K562 (cell line): Measurements from ENCODE around the gene CPLX4. TPM values are rescaled to one million over a fixed set of nuclear protein-coding genes. Genes with fewer than 3 reads are reported as not detected.

Source experiments
- ATAC-seq: fragments of 200-7000 bp; cut with Tn5 transposase; 3 replicates; pipeline ENCODE4 v1.9.1; 2020; ENCODE audit warnings: moderate library complexity
- BruUV-seq: library from RNA; stranded (reverse); fragments of 400-500 nt; replicated peaks from 2 replicates; lab custom pipeline; 2021; lab: Mats Ljungman, UMichigan
- CTCF ChIA-PET: fragments of 300-600 bp; formaldehyde crosslinking; extraction: SDS; loops from one replicate; lab custom pipeline; 2021; ENCODE audit warnings: low intra/inter-chr PET ratio; lab: Yijun Ruan, JAX
- POLR2A ChIA-PET: fragments of 300-600, 350-650 bp; sonication (Branson Sonifier 250); formaldehyde crosslinking; extraction: SDS; loops from one replicate; lab custom pipeline; 2021; ENCODE audit warnings: antibody characterized with exemption, inconsistent platforms; lab: Yijun Ruan, JAX
- DNase-seq, 4 experiments: peaks; one replicate each; pipeline versions ENCODE4 v3.0.0 to v3.0.0-alpha.2; 2011 to 2018; ENCODE audit warnings: low spot score in 3 of 4, mixed read lengths in 3 of 4; ENCODE audit errors: extremely low read depth in 1 of 4
- FAIRE-seq: peaks from 2 replicates; lab custom pipeline; 2011; peaks lifted over from hg19 to GRCh38; lab: Jason Lieb, UNC
- H2AFZ ChIP-seq: 2 replicates; pipeline ENCODE4 v1.6.0; 2011; ENCODE audit warnings: low read depth, low read length, control low read depth, inconsistent platforms
- H3K27ac ChIP-seq: fragments of 200-600 bp; 3 replicates; pipeline ENCODE4 v1.8.0; 2011; ENCODE audit warnings: low read depth, mild to moderate bottlenecking, control low read depth, inconsistent platforms, low read length, moderate library complexity, mixed read lengths; ENCODE audit errors: extremely low read depth
- H3K27me3 ChIP-seq, 2 experiments: fragments of 300-600 bp in 1 of 2; 2 replicates in 1 of 2; 3 replicates in 1 of 2; pipeline versions ENCODE4 v1.6.0 to v1.8.0; 2011; ENCODE audit warnings: inconsistent platforms in 2 of 2, low read length in 2 of 2, mild to moderate bottlenecking in 1 of 2, mixed read lengths in 1 of 2, moderate library complexity in 1 of 2; ENCODE audit not compliant: control insufficient read depth in 2 of 2, insufficient read depth in 2 of 2
- H3K36me3 ChIP-seq: fragments of 300-600 bp; 3 replicates; pipeline ENCODE4 v1.8.0; 2011; ENCODE audit warnings: mild to moderate bottlenecking, low read length, inconsistent platforms; ENCODE audit not compliant: control insufficient read depth, insufficient read depth
- H3K4me1 ChIP-seq, 2 experiments: fragments of 200-600 bp in 1 of 2; replicated peaks in 1 of 2; 2 replicates in 1 of 2; 3 replicates in 1 of 2; pipeline versions ENCODE4 v1.5.1 to v1.8.0; 2011; ENCODE audit warnings: inconsistent platforms in 2 of 2, low read length in 2 of 2, mild to moderate bottlenecking in 1 of 2, mixed read lengths in 1 of 2, moderate library complexity in 1 of 2; ENCODE audit not compliant: control insufficient read depth in 2 of 2, insufficient read depth in 2 of 2
- H3K4me2 ChIP-seq: 2 replicates; pipeline ENCODE4 v1.6.1; 2011; ENCODE audit warnings: low read length, control low read depth, inconsistent platforms, mixed read lengths; ENCODE audit not compliant: insufficient read depth
- H3K4me3 ChIP-seq: fragments of 200-600 bp; sonication (generic), shearing (Covaris generic); 2 replicates; pipeline ENCODE4 v1.5.1; 2016; ENCODE audit warnings: control low read depth, inconsistent platforms
- H3K79me2 ChIP-seq: fragments of 200-600 bp; 3 replicates; pipeline ENCODE4 v1.8.0; 2011; ENCODE audit warnings: low read length, inconsistent platforms; ENCODE audit not compliant: control insufficient read depth, insufficient read depth
- H3K9ac ChIP-seq, 2 experiments: 2 replicates each; pipeline versions ENCODE4 v1.6.0 to v1.6.1; 2011; ENCODE audit warnings: low read depth in 2 of 2, low read length in 2 of 2, control low read depth in 1 of 2, inconsistent platforms in 1 of 2, mild to moderate bottlenecking in 1 of 2, mixed read lengths in 1 of 2; ENCODE audit not compliant: insufficient read depth in 1 of 2
- H3K9me1 ChIP-seq: one replicate; pipeline ENCODE4 v1.6.0; 2011; ENCODE audit warnings: inconsistent platforms, mild to moderate bottlenecking, low read length, moderate library complexity; ENCODE audit not compliant: control insufficient read depth, insufficient read depth
- H3K9me3 ChIP-seq: replicated peaks from 2 replicates; pipeline ENCODE4 v1.5.1; 2011; ENCODE audit warnings: low read depth, low read length, inconsistent platforms; ENCODE audit not compliant: control insufficient read depth, insufficient read depth
- H4K20me1 ChIP-seq: replicated peaks from 2 replicates; pipeline ENCODE4 v1.6.1; 2011; ENCODE audit warnings: low read length, inconsistent platforms, mixed read lengths; ENCODE audit not compliant: control insufficient read depth, insufficient read depth
- AFF4 ChIP-seq: sonication (generic); formaldehyde crosslinking; IDR thresholded peaks from 2 replicates; pipeline ENCODE4 v1.8.0; 2023; ENCODE audit warnings: mild to moderate bottlenecking, missing genetic modification reagents
- DEAF1 ChIP-seq: fragments of 450-650 bp; formaldehyde crosslinking; IDR thresholded peaks from 2 replicates; pipeline ENCODE4 v1.4.0; 2020; ENCODE audit warnings: mild to moderate bottlenecking, moderate library complexity
- FOXK2 ChIP-seq, 2 experiments: fragments of 450-650 bp; IDR thresholded peaks in 1 of 2; conservative IDR thresholded peaks in 1 of 2; 2 replicates each; pipeline ENCODE4 v1.6.1; 2016; ENCODE audit warnings: low read depth in 2 of 2, mild to moderate bottlenecking in 1 of 2
- SMARCE1 ChIP-seq: fragments of 450-650 bp; IDR thresholded peaks from 2 replicates; pipeline ENCODE4 v1.7.1; 2016; ENCODE audit warnings: mild to moderate bottlenecking
- WGBS: fragments of 100-300 bp; shearing (Covaris generic); methylation state at CpG from one replicate; pipeline ENCODE4 v1.1.6; 2016; ENCODE audit warnings: low coverage, mixed read lengths; ENCODE audit not compliant: insufficient coverage; ENCODE audit errors: missing lambda C conversion rate; 5-methylcytosine and 5-hydroxymethylcytosine counted together
- in situ Hi-C: fragments of 300-500 bp; cut with MboI; formaldehyde crosslinking; loops from 4 replicates; pipeline ENCODE4 v1.15.0; 2018; ENCODE audit warnings: inconsistent platforms, mixed read lengths
- intact Hi-C: fragments of 100-400 bp; cut with micrococcal nuclease; formaldehyde crosslinking; loops from 2 replicates; pipeline ENCODE4 v1.14.2; 2022
- polyA plus RNA-seq, 8 experiments: library from polyadenylated mRNA; depleted of rRNA in 4 of 8; stranded (reverse) in 5 of 8; unstranded in 3 of 8; fragments of >200 nt; fragmentation: Nextera tagmentation in 2 of 8; fragmentation: Illumina TruSeq in 1 of 8; extraction: Ambion mirVana in 2 of 8; extraction: Trizol in 1 of 8; gene quantifications; 2 replicates each; pipeline versions ENCODE4 v1.2.1 to v1.2.3, GENCODE V29; 2011 to 2014; ENCODE audit warnings: inconsistent platforms in 1 of 8, missing spikeins in 1 of 8
- total RNA-seq, 7 experiments: library from RNA; depleted of rRNA in 6 of 7; stranded (reverse); fragments of >200 nt in 6 of 7; fragmentation: Illumina TruSeq in 2 of 7; extraction: Trizol in 2 of 7; gene quantifications; 2 replicates each; pipeline versions ENCODE4 v1.2.1 to v1.2.3, GENCODE V29; 2011 to 2021; ENCODE audit warnings: low replicate concordance in 1 of 7
- TF ChIP-seq, protein P1 (sequence below): fragments of 450-650 bp; conservative IDR thresholded peaks from 2 replicates; pipeline ENCODE4 v1.6.1; 2016; ENCODE audit warnings: missing genetic modification characterization, low read depth, mild to moderate bottlenecking, control low read depth, missing compliant biosample characterization

CPLX4 gene
- total and polyA plus RNA-seq, 9 of the 15 experiments (the other 6 are each of a cell fraction or from before 2014, with no cell fraction given), result not detected

GRCh38 chr18:59352250-59352855 lies 33.9 kb upstream of the CPLX4 start (continued):
- TF ChIP-seq, protein P1, sequence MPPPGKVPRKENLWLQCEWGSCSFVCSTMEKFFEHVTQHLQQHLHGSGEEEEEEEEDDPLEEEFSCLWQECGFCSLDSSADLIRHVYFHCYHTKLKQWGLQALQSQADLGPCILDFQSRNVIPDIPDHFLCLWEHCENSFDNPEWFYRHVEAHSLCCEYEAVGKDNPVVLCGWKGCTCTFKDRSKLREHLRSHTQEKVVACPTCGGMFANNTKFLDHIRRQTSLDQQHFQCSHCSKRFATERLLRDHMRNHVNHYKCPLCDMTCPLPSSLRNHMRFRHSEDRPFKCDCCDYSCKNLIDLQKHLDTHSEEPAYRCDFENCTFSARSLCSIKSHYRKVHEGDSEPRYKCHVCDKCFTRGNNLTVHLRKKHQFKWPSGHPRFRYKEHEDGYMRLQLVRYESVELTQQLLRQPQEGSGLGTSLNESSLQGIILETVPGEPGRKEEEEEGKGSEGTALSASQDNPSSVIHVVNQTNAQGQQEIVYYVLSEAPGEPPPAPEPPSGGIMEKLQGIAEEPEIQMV (tag), result no peak
- TF ChIP-seq SMARCE1 (no peak), DEAF1 (no peak), FOXK2 (conservative IDR thresholded peaks at IDR 0.05 in 1 of 2, IDR thresholded peaks at IDR 0.05 in 1 of 2; ENCODE audit: low read depth in 2 of 2) (no peak)

DNA sequence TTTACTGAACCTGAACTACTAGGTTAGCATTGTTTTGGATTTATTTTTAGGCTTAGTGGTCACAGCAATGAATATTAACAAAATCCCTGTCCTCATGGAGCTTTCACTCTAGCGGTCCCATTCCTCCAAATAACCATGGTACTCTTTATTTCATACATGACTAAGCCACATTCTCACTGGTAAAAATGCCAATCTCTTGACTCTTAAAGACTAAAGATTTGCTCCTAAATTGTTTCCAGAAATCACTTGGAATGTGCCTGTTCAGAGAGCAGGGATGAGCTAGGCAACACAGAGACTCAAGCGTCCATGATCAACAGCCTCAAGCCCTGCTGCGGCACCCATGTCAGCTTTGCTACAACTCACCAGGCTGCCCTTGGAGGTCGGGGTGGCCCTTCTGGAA lies 27.1 kb upstream of the CPLX4 start:
- Histone ChIP-seq H3K9me3 (no peaks in the 10 kb centered on the region), H2AFZ (no peak overlapping the region), H3K4me3 (no peak overlapping the region), H3K79me2 (peaks cover 58% of the 10 kb centered on the region), H3K27ac (no peak overlapping the region), H3K27me3 (no peaks in the 10 kb centered on the region), H4K20me1 (no peaks in the 10 kb centered on the region), H3K36me3 (peaks cover 95% of the 10 kb centered on the region), H3K9me1 (no peaks in the 10 kb centered on the region), H3K4me2 (no peak overlapping the region)
- intact Hi-C loops, result no loop called here
- CTCF ChIA-PET, result no interaction called here
- FAIRE-seq (no peak), DNase-seq (no peak)
- POLR2A ChIA-PET, result interaction anchor here (1.2 kb wide), 1 partner anchor 11 kb away, joined by 4 read pairs; no protein-coding TSS in a partner anchor
- TF ChIP-seq AFF4 (CRISPR knock-in tag), result no peak
- TF ChIP-seq, all 486 proteins: peak for 0
- no peak overlapping the region for H3K9ac ChIP-seq
- WGBS, result 100% methylated on average over 2 of the region's 4 CpGs
- no TSS peak for BruUV-seq
- no peaks in the 10 kb centered on the region for H3K4me1 ChIP-seq
- in situ Hi-C loops, result no loop called here
- ATAC-seq, result no peak
